Spleen (tissue), 11 donors: ENCODE results near the gene TM9SF3. TPM values are rescaled to one million over a fixed set of nuclear protein-coding genes. Genes with fewer than 3 reads are reported as not detected.

Experiments
- DNase-seq: peaks from one replicate; pipeline ENCODE4 v3.0.0-alpha.2; 2020
- H3K27ac ChIP-seq, 8 donors: fragments of 200-600 bp; sonication (generic) in 7 of 8; 1 replicate in 4 of 8; 2 replicates in 4 of 8; pipeline versions ENCODE4 v1.5.0 to v1.8.0; 2016 to 2021; ENCODE audit warnings: inconsistent platforms in 4 of 8, mild to moderate bottlenecking in 4 of 8, moderate library complexity in 1 of 8
- H3K27me3 ChIP-seq, 7 donors: fragments of 200-600 bp; sonication (generic) in 6 of 7; replicated peaks in 1 of 7; 1 replicate in 4 of 7; 2 replicates in 3 of 7; pipeline versions ENCODE4 v1.5.0 to v1.8.0; 2016 to 2021; ENCODE audit warnings: inconsistent platforms in 3 of 7, mild to moderate bottlenecking in 1 of 7
- H3K36me3 ChIP-seq, 6 donors: fragments of 200-600 bp; sonication (generic) in 5 of 6; 1 replicate in 4 of 6; 2 replicates in 2 of 6; pipeline versions ENCODE4 v1.5.0 to v1.8.0; 2016 to 2021; ENCODE audit warnings: inconsistent platforms in 2 of 6
- H3K4me1 ChIP-seq, 6 donors: fragments of 200-600 bp; sonication (generic) in 5 of 6; 1 replicate in 3 of 6; 2 replicates in 3 of 6; pipeline versions ENCODE4 v1.5.0 to v1.8.0; 2016 to 2021; ENCODE audit warnings: inconsistent platforms in 3 of 6
- H3K4me3 ChIP-seq, 8 donors: fragments of 200-600 bp; sonication (generic) in 7 of 8; 1 replicate in 4 of 8; 2 replicates in 4 of 8; pipeline versions ENCODE4 v1.5.0 to v1.8.0; 2016 to 2021; ENCODE audit warnings: inconsistent platforms in 4 of 8, mild to moderate bottlenecking in 4 of 8, moderate library complexity in 2 of 8
- H3K9me3 ChIP-seq, 8 donors: fragments of 200-600 bp; sonication (generic) in 7 of 8; 1 replicate in 4 of 8; 2 replicates in 4 of 8; pipeline versions ENCODE4 v1.5.0 to v1.8.0; 2016 to 2021; ENCODE audit warnings: inconsistent platforms in 4 of 8
- CTCF ChIP-seq, 11 experiments: fragments of 200-600 bp in 7 of 11; fragments of 450-650 bp in 4 of 11; sonication (generic) in 4 of 11; IDR thresholded peaks in 8 of 11; conservative IDR thresholded peaks in 3 of 11; 1 replicate in 7 of 11; 2 replicates in 4 of 11; pipeline versions ENCODE4 v1.4.0 to v1.8.0; 2016 to 2021; ENCODE audit warnings: antibody characterized with exemption in 11 of 11, inconsistent platforms in 4 of 11, mild to moderate bottlenecking in 1 of 11
- POLR2A ChIP-seq, 3 donors: fragments of 450-650 bp; IDR thresholded peaks; one replicate each; pipeline ENCODE4 v1.5.1; 2017; ENCODE audit warnings: antibody characterized with exemption in 3 of 3, mild to moderate bottlenecking in 1 of 3
- POLR2AphosphoS5 ChIP-seq, 3 donors: sonication (generic); formaldehyde crosslinking; IDR thresholded peaks; one replicate each; pipeline ENCODE4 v1.5.1; 2017; ENCODE audit warnings: antibody characterized with exemption in 3 of 3
- WGBS, 5 donors: extraction: QIAGEN DNeasy Blood & Tissue Kit in 3 of 5; methylation state at CpG; one replicate each; pipeline versions ENCODE4 v1.1.5 to v1.1.7; 2013 to 2018; 5-methylcytosine and 5-hydroxymethylcytosine counted together
- intact Hi-C: fragments of 100-400 bp; cut with DNase I; formaldehyde crosslinking; loops from one replicate; pipeline ENCODE4 v1.15.0; 2023; ENCODE audit warnings: low total_unique reads
- polyA plus RNA-seq, 3 donors: library from polyadenylated mRNA; stranded (reverse); fragments of 200-250 nt; gene quantifications; one replicate each; pipeline ENCODE4 v1.2.1, GENCODE V29; 2013
- total RNA-seq, 7 donors: library from RNA; depleted of rRNA in 3 of 7; stranded (reverse); fragments of >200 nt in 3 of 7; fragmentation: NEBNext Ultra II Directional in 4 of 7; extraction: Animal tissue kit (Norgen Biotek cat#: 25700) in 4 of 7; gene quantifications; one replicate each; pipeline versions ENCODE4 v1.1.0 to v1.2.1, GENCODE V29; 2016 to 2021
- donor health status: healthy with polysubstance abuse.
- donor health status: DM: no; HTN: no; CAD: no; lungs with moderate emphysema.
- donor health status: DM: no; HTN: no; CAD: no.
- donor health status: Bipolar disorder and iron deficiency.
- donor health status: healthy.
- donor health status: DM: no; HTN: no; CAD: no.
- donor health status: DM: yes; HTN: yes; CAD: no.

TM9SF3 gene
- total and polyA plus RNA-seq, 10 donors = 13.2 to 107 (median 76.7) TPM

DNA sequence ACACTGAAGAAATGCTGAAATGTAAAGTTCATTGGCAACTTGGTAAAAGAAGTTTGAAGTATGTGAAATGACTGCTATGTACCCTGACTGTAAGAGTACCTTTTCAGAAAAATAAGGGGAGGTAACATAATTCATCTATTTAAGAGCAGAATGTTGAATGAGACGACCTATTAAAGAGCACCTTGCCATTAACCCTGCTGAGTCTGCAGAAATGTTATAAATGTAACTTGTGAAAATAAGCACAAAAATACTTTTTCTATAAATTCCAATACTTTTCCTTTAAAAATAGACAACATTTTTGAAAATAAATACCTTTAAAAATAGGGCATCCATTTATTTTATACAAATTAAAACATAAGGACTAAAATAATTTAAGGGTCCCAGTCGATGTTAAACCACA lies 7.7 kb downstream of the TM9SF3 start:
- Histone ChIP-seq H3K9me3 (no peaks in the 10 kb centered on the region), H3K4me1 (peaks cover 47 to 83% (median 70%) of the 10 kb centered on the region in 6 donors), H3K27me3 (no peaks in the 10 kb centered on the region), H3K36me3 (peaks cover 0 to 25% (median 9%) of the 10 kb centered on the region in 6 donors), H3K27ac (no peak overlapping the region), H3K4me3 (no peak overlapping the region)
- intact Hi-C loops = no loop called here
- 80 to 89% (median 86%) methylated on average over 2 of the region's 2 CpGs for WGBS, 5 donors
- TF ChIP-seq POLR2AphosphoS5 (IDR thresholded peaks at IDR 0.05) (no peak), CTCF (IDR thresholded peaks at IDR 0.05 in 8 of 11, conservative IDR thresholded peaks at IDR 0.05 in 3 of 11) (no peak), POLR2A (IDR thresholded peaks at IDR 0.05) (no peak)
- DNase-seq = no peak

DNA sequence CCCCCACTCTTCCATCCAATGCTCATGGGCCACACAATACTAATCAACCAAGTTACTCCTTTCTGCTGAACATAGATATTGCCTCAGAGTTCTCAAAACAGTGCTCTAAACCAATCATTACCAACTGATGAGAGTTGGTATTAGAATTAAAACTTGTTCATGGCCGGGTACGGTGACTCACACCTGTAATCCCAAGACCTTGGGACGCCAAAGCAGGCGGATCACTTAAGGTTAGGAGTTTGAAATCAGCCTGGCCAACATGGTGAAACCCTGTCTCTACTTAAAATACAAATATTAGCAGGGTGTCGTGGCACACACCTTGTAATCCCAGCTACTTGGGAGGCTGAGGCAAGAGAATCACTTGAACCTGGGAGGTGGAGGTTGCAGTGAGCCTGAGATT lies 8.2 kb downstream of the TM9SF3 start:
- 90 to 98% (median 92%) methylated on average over 5 of the region's 5 CpGs for WGBS, 5 donors
- no peak for TF ChIP-seq CTCF (IDR thresholded peaks at IDR 0.05 in 8 of 11, conservative IDR thresholded peaks at IDR 0.05 in 3 of 11)
- no peak for TF ChIP-seq POLR2A (IDR thresholded peaks at IDR 0.05)
- no peaks in the 10 kb centered on the region for H3K27me3 ChIP-seq
- DNase-seq = no peak
- intact Hi-C loops = no loop called here
- no peak overlapping the region for H3K4me3 ChIP-seq
- no peak overlapping the region for H3K27ac ChIP-seq
- peaks cover 0 to 26% (median 9%) of the 10 kb centered on the region in 6 donors for H3K36me3 ChIP-seq
- no peaks in the 10 kb centered on the region for H3K9me3 ChIP-seq
- peaks cover 42 to 78% (median 65%) of the 10 kb centered on the region in 6 donors for H3K4me1 ChIP-seq

DNA sequence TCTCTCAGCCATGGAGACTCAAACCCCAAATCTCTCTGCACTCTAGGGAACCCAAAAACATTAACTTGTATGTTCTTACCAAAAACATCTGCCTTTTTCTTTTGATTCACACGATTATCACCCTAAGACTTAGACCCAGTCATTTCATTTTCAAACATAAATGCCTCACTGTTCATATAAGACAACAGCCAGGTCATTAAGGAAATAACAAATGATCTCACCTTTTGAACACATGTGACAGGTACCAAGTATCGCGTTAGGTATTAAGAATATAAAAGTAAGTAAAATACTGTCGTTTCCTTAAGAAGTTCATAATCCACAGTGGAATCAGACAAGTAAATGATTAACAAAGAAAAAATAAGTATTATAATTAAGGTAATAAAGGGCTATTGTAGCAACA lies 8.8 kb downstream of the TM9SF3 start:
- no peak for DNase-seq
- Histone ChIP-seq H3K36me3 (peaks cover 0 to 30% (median 10%) of the 10 kb centered on the region in 6 donors), H3K9me3 (no peaks in the 10 kb centered on the region), H3K27me3 (no peaks in the 10 kb centered on the region), H3K27ac (no peak overlapping the region), H3K4me1 (peaks cover 40 to 78% (median 60%) of the 10 kb centered on the region in 6 donors), H3K4me3 (no peak overlapping the region)
- no peak for TF ChIP-seq POLR2AphosphoS5 (IDR thresholded peaks at IDR 0.05)
- TF ChIP-seq CTCF (IDR thresholded peaks at IDR 0.05 in 8 of 11, conservative IDR thresholded peaks at IDR 0.05 in 3 of 11) = no peak
- TF ChIP-seq POLR2A (IDR thresholded peaks at IDR 0.05) = no peak
- WGBS, 5 donors = 91 to 92% (median 92%) methylated on average over 4 of the region's 4 CpGs
- intact Hi-C loops = no loop called here

DNA sequence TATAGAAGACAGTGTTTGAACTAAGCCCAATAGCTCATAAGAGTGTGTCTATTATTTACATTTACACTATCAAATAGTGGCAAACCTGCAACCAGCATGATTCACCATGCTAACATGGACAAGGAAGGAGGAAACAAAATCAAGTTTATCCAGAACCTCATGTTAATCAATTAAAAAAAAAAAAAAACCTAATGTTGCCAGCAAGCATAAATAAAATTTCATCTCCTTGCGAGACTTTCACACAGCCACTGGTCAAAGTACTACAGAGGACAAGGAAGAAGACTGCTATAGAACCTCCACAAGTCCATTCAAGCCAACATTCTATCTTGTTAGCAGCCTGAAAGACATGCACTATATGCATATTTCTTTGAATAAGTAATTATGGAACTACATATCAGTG lies 9.7 kb downstream of the TM9SF3 start:
- H3K4me1 ChIP-seq = peaks cover 32 to 78% (median 51%) of the 10 kb centered on the region in 6 donors

More for the DNA sequence above, 9.7 kb downstream of the TM9SF3 start:
- TF ChIP-seq POLR2AphosphoS5 (IDR thresholded peaks at IDR 0.05) (no peak), POLR2A (IDR thresholded peaks at IDR 0.05) (no peak)
- DNase-seq = no peak
- intact Hi-C loops = no loop called here
- H3K27ac ChIP-seq = no peak overlapping the region
- peaks cover 0 to 38% (median 11%) of the 10 kb centered on the region in 6 donors for H3K36me3 ChIP-seq
- no peaks in the 10 kb centered on the region for H3K9me3 ChIP-seq
- WGBS, 5 donors = 83 to 100% (median 98%) methylated on average over 1 of the region's 1 CpG
- no peak overlapping the region for H3K4me3 ChIP-seq
- H3K27me3 ChIP-seq = no peaks in the 10 kb centered on the region
